SU-DHL-6 (cell line): ENCODE results near the gene DPY19L1.

Experiments used
- EZH2phosphoT487 ChIP-seq: fragments of 200-600 bp; sonication (generic), shearing (Covaris generic); conservative IDR thresholded peaks from 2 replicates; pipeline ENCODE4 v1.6.1; 2018; ENCODE audit warnings: mild to moderate bottlenecking, antibody characterized with exemption, low read length, moderate library complexity, mixed read lengths
- TF ChIP-seq, protein P1 (sequence below): fragments of 200-600 bp; sonication (generic); IDR thresholded peaks from one replicate; pipeline ENCODE4 v1.5.1; 2017; ENCODE audit warnings: antibody characterized with exemption, mild to moderate bottlenecking, low read length, moderate library complexity; ENCODE audit not compliant: insufficient read depth, poor library complexity, severe bottlenecking

DNA sequence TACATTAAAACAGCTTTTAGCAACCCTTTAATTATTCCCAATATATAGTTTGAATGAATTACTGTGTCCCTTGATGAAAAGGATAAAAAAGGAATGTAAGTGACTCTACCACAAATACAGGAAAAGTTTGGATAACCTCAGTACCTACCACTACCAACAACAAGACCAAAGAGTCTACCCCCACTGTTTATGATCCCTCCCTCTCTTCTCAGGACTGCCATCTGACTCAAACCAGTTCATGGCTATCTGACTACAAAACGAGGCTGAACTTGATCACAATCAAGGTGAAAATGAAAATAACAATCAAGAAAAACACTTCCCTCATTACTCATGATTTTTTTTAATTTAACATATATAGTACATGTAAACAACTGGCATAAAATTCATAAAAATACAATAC lies 108.7 kb downstream of the DPY19L1 start:
- TF ChIP-seq, protein P1, sequence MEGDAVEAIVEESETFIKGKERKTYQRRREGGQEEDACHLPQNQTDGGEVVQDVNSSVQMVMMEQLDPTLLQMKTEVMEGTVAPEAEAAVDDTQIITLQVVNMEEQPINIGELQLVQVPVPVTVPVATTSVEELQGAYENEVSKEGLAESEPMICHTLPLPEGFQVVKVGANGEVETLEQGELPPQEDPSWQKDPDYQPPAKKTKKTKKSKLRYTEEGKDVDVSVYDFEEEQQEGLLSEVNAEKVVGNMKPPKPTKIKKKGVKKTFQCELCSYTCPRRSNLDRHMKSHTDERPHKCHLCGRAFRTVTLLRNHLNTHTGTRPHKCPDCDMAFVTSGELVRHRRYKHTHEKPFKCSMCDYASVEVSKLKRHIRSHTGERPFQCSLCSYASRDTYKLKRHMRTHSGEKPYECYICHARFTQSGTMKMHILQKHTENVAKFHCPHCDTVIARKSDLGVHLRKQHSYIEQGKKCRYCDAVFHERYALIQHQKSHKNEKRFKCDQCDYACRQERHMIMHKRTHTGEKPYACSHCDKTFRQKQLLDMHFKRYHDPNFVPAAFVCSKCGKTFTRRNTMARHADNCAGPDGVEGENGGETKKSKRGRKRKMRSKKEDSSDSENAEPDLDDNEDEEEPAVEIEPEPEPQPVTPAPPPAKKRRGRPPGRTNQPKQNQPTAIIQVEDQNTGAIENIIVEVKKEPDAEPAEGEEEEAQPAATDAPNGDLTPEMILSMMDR, result no peak
- no peak for TF ChIP-seq EZH2phosphoT487
